GM12864 (cell line): ENCODE results near the gene TNFAIP8.
A peak's percentile ranks its signal among the peaks of the same experiment; 100 is the strongest.

ENCODE experiments used
- DNase-seq: peaks from one replicate; pipeline ENCODE4 v3.0.0-alpha.2; 2011; ENCODE audit warnings: low read depth
- H3K4me3 ChIP-seq: 2 replicates; pipeline ENCODE4 v1.5.1; 2011; ENCODE audit warnings: mild to moderate bottlenecking, low read depth, low read length, control low read depth
- CTCF ChIP-seq: IDR thresholded peaks from 2 replicates; pipeline ENCODE4 v1.5.1; 2011; ENCODE audit warnings: low read depth, mild to moderate bottlenecking, moderate library complexity, low read length, control low read depth, inconsistent platforms; ENCODE audit errors: missing control alignments

TNFAIP8 gene

GRCh38 chr5:119332978-119333401, 22.8 kb upstream of the TNFAIP8 start:
- no peak for TF ChIP-seq CTCF
- DNase-seq = no peak
- peak overlapping the region; percentile 74 for H3K4me3 ChIP-seq

DNA sequence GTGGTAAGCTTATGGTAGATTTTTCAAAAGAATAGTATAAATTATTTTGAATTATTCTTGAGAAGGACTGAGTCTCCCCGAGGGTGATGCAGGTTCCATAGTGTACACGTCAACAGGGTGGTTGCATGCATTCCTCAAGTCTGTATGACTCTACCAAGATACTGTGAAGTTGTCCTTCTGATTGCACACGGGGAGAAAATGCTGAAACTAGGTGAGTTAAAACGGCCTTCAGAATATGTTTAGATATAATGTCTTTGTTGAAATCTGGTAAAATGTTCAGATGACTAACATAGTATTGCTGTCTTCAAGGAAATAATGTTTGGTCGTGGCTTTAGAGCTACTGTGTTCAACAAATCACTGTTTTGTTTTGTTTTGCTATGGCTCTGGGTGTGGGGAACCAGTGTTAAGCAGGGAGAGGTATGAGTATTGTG, 22.4 kb upstream of the TNFAIP8 start:
- TF ChIP-seq CTCF = no peak
- DNase-seq = no peak
- peak overlapping the region; percentile 74 for H3K4me3 ChIP-seq

DNA sequence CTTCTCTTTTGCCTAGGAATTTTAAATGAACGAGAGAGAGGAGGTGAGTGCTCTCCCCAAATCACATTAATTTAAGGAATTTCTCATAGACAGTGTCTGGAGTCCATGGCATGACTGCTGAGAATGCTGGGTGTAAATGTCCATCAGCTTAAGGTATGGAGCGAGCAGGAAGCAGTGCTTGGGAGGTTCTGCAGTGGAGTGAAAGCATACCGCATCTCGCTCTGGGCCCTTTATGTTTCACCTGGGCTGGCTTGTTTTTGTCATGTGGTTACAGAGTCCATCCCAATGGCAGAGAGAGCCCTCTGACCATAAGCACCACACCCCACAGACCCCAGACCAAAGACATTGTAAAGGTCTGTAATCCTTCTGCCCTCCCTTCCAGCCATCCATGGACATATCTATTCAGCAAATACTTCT, 20.6 kb upstream of the TNFAIP8 start:
- peak overlapping the region; percentile 74 for H3K4me3 ChIP-seq
- no peak for TF ChIP-seq CTCF
- DNase-seq = no peak

GRCh38 chr5:119336262-119336661, 19.6 kb upstream of the TNFAIP8 start:
- DNase-seq = no peak
- TF ChIP-seq CTCF = peak; percentile 31
- peak overlapping the region; percentile 74 for H3K4me3 ChIP-seq

- H3K4me3 ChIP-seq = peak overlapping the region; percentile 74; the same call in 1 of the 2 replicates
- no peak for DNase-seq
- TF ChIP-seq CTCF = no peak
Observed at GRCh38 chr5:119336845-119337580, 18.8 kb upstream of the TNFAIP8 start.

GRCh38 chr5:119338326-119338946, 17.4 kb upstream of the TNFAIP8 start:
- H3K4me3 ChIP-seq = peak overlapping the region; percentile 10
- no peak for DNase-seq
- TF ChIP-seq CTCF = no peak

GRCh38 chr5:119339344-119339743, 16.5 kb upstream of the TNFAIP8 start:
- TF ChIP-seq CTCF = no peak
- no peak overlapping the region; the same call in 1 of the 2 replicates for H3K4me3 ChIP-seq
- DNase-seq = no peak
